ENCODE measurements around the gene TNKS1BP1.

Gene TNKS1BP1

GRCh38 chr11:57331720-57332119 is 7.0 kb upstream of the TNKS1BP1 start:
- DNase-seq: no peak

GRCh38 chr11:57330029-57330428 is 5.3 kb upstream of the TNKS1BP1 start:
- no peak for DNase-seq

GRCh38 chr11:57327721-57328120 is 3.0 kb upstream of the TNKS1BP1 start:
- DNase-seq: no peak

GRCh38 chr11:57325735-57326048 is 940 bp upstream of the TNKS1BP1 start:
- DNase-seq: no peak

GRCh38 chr11:57324154-57324885 is 432 bp downstream of the TNKS1BP1 start:
- DNase-seq: no peak

GRCh38 chr11:57323855-57324153 is 948 bp downstream of the TNKS1BP1 start:
- no peak for DNase-seq

GRCh38 chr11:57323167-57323854 is 1.4 kb downstream of the TNKS1BP1 start:
- DNase-seq: no peak

- no peak for DNase-seq
These were observed 2.2 kb downstream of the TNKS1BP1 start for GRCh38 chr11:57322256-57323166.

GRCh38 chr11:57321388-57322255 is 3.1 kb downstream of the TNKS1BP1 start:
- no peak for DNase-seq

- DNase-seq: no peak
These were observed 3.9 kb downstream of the TNKS1BP1 start for GRCh38 chr11:57320719-57321387.

- DNase-seq: no peak
These were observed 4.6 kb downstream of the TNKS1BP1 start for GRCh38 chr11:57320067-57320718.

GRCh38 chr11:57318178-57318577 is 6.6 kb downstream of the TNKS1BP1 start:
- DNase-seq: no peak

- no peak for DNase-seq
These were observed 8.7 kb downstream of the TNKS1BP1 start for GRCh38 chr11:57316017-57316416.

GRCh38 chr11:57315491-57315890 is 9.3 kb downstream of the TNKS1BP1 start:
- DNase-seq: no peak

- DNase-seq: no peak
These were observed 10.4 kb downstream of the TNKS1BP1 start for GRCh38 chr11:57314221-57314973.

GRCh38 chr11:57313788-57314135 is 11.0 kb downstream of the TNKS1BP1 start:
- no peak for DNase-seq

- DNase-seq: no peak
These were observed 11.5 kb downstream of the TNKS1BP1 start for GRCh38 chr11:57313071-57313787.

- DNase-seq: no peak
These were observed 12.2 kb downstream of the TNKS1BP1 start for GRCh38 chr11:57312511-57313021.

GRCh38 chr11:57311109-57311936 is 13.4 kb downstream of the TNKS1BP1 start:
- DNase-seq: no peak
